ENCODE measurements around the gene MDM1.
A peak's percentile ranks its signal among the peaks of the same experiment; 100 is the strongest.

The MDM1 gene

GRCh38 chr12:68356060-68356695 lies 24.0 kb upstream of the MDM1 start:
- DNase-seq (ENCODE audit: low read depth in 2 of 2): no peak

- no peak for DNase-seq (ENCODE audit: low read depth in 2 of 2)
Observed at GRCh38 chr12:68354977-68355541, 22.9 kb upstream of the MDM1 start.

GRCh38 chr12:68352067-68352466 lies 19.9 kb upstream of the MDM1 start:
- DNase-seq (ENCODE audit: low read depth in 2 of 2): no peak

- DNase-seq (ENCODE audit: low read depth in 2 of 2): no peak
Observed at GRCh38 chr12:68350753-68351152, 18.6 kb upstream of the MDM1 start.

- DNase-seq (ENCODE audit: low read depth in 2 of 2): no peak
Observed at GRCh38 chr12:68349921-68350606, 17.9 kb upstream of the MDM1 start.

GRCh38 chr12:68349220-68349621 lies 17.1 kb upstream of the MDM1 start:
- DNase-seq (ENCODE audit: low read depth in 2 of 2): no peak

- DNase-seq (ENCODE audit: low read depth in 2 of 2): no peak
Observed at GRCh38 chr12:68348419-68348818, 16.3 kb upstream of the MDM1 start.

- no peak for DNase-seq (ENCODE audit: low read depth in 2 of 2)
Observed at GRCh38 chr12:68345763-68346162, 13.6 kb upstream of the MDM1 start.

GRCh38 chr12:68344126-68344525 lies 12.0 kb upstream of the MDM1 start:
- no peak for DNase-seq (ENCODE audit: low read depth in 2 of 2)

GRCh38 chr12:68342966-68343365 lies 10.8 kb upstream of the MDM1 start:
- DNase-seq (ENCODE audit: low read depth in 2 of 2): no peak

GRCh38 chr12:68341822-68342221 lies 9.7 kb upstream of the MDM1 start:
- no peak for DNase-seq (ENCODE audit: low read depth in 2 of 2)

- DNase-seq (ENCODE audit: low read depth in 2 of 2): no peak
Observed at GRCh38 chr12:68340404-68341270, 8.5 kb upstream of the MDM1 start.

- no peak for DNase-seq (ENCODE audit: low read depth in 2 of 2)
Observed at GRCh38 chr12:68336889-68337303, 4.7 kb upstream of the MDM1 start.

GRCh38 chr12:68335462-68335861 lies 3.3 kb upstream of the MDM1 start:
- DNase-seq (ENCODE audit: low read depth in 2 of 2): no peak

- peak in 1 of 2 experiments; percentile 2 for DNase-seq (ENCODE audit: low read depth in 2 of 2)
Observed at GRCh38 chr12:68334132-68334531, 2.0 kb upstream of the MDM1 start.

- DNase-seq (ENCODE audit: low read depth in 2 of 2): no peak
Observed at GRCh38 chr12:68332728-68333630, 817 bp upstream of the MDM1 start.

- no peak for DNase-seq (ENCODE audit: low read depth in 2 of 2)
Observed at GRCh38 chr12:68331500-68331868, 678 bp downstream of the MDM1 start.

- no peak for DNase-seq (ENCODE audit: low read depth in 2 of 2)
Observed at GRCh38 chr12:68327896-68328295, 4.3 kb downstream of the MDM1 start.

GRCh38 chr12:68326716-68327115 lies 5.4 kb downstream of the MDM1 start:
- DNase-seq (ENCODE audit: low read depth in 2 of 2): no peak

- DNase-seq (ENCODE audit: low read depth in 2 of 2): no peak
Observed at GRCh38 chr12:68325966-68326365, 6.2 kb downstream of the MDM1 start.

- DNase-seq (ENCODE audit: low read depth in 2 of 2): no peak
Observed at GRCh38 chr12:68324531-68324930, 7.6 kb downstream of the MDM1 start.

Measured in stimulated activated CD4-positive, alpha-beta T cell treated with anti-CD3 and anti-CD28 coated beads, Interleukin-12 subunit alpha, Interleukin-12 subunit beta, amount 100 ng/mL, for 24 hours (primary cell).